Endothelial cell of umbilical vein (primary cell): ENCODE data around the gene GNG3.

ENCODE experiments used
- CTCF ChIP-seq, 2 donors: IDR thresholded peaks; 1 replicate in 1 of 2; 2 replicates in 1 of 2; pipeline ENCODE4 v1.5.1; 2011; ENCODE audit warnings: low read length in 2 of 2, mild to moderate bottlenecking in 2 of 2, moderate library complexity in 2 of 2, control low read depth in 1 of 2, inconsistent platforms in 1 of 2, low read depth in 1 of 2; ENCODE audit not compliant: insufficient read depth in 1 of 2; ENCODE audit errors: extremely low read depth in 1 of 2
- EZH2 ChIP-seq: IDR thresholded peaks from 2 replicates; pipeline ENCODE4 v1.6.1; 2012; ENCODE audit warnings: borderline replicate concordance, low read depth, mild to moderate bottlenecking, moderate library complexity, low read length, inconsistent platforms; ENCODE audit not compliant: severe bottlenecking

- no peak for TF ChIP-seq CTCF (IDR thresholded peaks at IDR 0.05; ENCODE audit: extremely low read depth in 1 of 2, insufficient read depth in 1 of 2, low read depth in 1 of 2, low read length in 2 of 2)
- no peak for TF ChIP-seq EZH2
These were observed 19.0 kb upstream of the GNG3 start for GRCh38 chr11:62688491-62688890.
